GF-D8 (cell line): ENCODE data around the gene ATP2C2.
"Not testable (repeated sequence)": the region's sequence is repeated elsewhere in the genome, so short reads cannot be mapped to it uniquely, and the experiment has no call there.

ENCODE experiments used
- DNase-seq: peaks from one replicate; lab custom pipeline; 2025; lab: John Stamatoyannopoulos, UW

ATP2C2 gene

DNA sequence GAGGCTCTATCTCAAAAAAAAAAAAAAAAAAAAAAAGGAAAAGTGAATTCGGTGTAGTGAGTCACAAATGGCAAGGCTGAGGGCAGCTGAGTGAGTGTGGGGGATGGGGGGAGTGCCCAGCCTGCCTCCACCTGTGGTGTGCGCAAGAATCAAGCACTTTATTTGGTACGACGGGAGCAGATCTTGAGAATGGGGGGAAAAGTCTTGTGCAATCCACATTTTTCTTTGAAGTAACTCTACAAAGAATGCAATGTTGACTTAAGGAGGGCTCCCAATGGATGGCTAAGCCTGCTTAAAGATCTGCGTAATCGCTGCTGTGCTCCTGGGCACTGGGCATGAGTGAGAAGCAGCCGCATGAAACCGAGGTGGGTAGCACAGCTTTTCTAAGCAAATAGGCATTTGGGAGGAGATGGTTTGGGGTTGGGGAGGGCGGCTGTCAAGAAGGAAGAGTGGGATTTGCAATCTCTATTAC, 28.2 kb downstream of the ATP2C2 start:
- no peak for DNase-seq

DNA sequence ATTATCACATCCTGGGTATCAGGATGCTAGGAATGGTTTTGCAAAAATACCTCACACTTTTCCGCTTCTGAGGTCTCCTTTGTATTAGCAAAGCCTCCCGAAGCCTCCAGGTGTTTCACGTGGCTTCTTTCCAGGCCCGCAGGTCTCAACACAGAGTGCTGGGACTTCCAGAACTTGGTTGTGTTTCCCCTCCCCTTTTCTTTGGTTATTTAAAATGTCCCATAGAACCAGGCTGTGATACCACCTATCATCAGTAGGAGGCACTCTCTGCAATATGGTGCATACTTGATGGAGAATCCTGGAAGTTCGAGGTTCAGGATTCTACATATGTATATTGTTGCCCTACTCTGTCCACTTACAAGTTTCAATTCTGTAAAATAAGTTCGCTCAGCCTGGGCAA, 28.8 kb downstream of the ATP2C2 start:
- no peak for DNase-seq

DNA sequence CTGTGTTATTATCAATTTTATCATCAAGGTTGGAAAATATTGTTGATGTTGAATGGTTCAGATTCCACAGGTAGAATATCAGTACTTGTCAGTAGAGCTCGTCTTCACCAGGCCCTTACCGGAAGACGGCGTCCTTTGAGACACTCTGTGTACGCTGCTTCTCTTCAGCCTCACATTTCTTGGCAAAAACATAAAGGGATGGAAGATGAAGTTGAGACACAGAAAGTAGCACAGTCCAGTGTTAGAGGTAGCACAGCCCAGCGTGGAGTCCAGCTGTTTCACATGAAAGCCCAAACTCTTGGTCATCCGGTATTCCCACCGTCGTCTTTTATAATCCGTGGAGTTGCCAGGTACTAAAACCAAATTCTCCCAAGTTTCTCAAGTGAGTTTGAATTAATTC, 30.4 kb downstream of the ATP2C2 start:
- DNase-seq, result no peak

DNA sequence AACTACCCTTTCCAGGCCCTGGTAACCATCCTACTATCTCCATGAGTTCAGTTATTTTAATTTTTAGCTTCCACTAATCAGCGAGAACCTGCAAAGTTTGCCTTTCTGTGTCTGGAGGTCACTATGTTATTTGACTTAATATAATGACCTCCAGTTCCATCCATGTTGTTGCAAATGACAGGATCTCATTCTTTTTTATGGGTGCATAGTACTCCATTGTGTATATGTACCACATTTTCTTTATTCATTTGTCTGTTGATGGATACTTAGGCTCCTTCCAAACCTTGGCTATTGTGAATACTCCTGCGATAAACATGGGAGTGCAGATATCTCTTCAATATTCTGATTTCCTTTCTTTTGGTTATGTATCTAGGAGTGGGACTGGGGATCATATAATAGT, 31.6 kb downstream of the ATP2C2 start:
- DNase-seq, result not testable (repeated sequence)

DNA sequence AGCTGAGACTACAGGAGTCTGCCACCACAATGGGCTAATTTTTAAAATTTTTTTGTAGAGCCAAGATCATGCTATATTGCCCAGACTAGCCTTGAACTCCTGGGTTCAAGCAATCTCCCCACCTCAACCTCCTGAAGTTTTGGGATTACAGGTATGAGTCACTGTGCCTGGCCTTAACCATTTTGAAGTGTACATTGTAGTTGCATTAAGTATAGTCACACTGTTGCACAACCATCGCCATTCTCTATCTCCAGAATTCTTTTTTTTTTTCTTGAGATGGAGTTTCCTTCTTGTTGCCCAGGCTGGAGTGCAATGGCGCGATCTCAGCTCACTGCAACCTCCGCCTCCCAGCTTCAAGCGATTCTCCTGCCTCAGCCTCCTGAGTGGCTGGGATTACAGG, 35.1 kb downstream of the ATP2C2 start:
- DNase-seq, result not testable (repeated sequence)

DNA sequence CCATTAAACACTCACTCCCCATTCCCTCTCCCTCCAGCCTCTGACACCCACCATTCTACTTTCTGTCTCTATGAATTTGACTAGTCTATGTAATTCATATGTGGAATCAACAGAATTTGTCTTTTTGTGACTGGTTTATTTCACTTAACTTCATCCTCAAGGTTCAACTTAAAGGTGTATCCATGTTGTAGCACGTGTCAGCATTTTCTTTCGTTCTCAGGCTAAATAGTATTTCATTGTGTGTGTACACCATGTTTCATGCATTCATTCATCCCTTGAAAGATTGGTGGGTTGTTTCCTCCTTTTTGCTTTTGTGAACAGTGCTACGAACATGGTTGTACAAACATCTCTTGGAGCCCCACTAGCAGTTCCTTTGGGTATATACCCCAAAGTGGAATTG, 36.0 kb downstream of the ATP2C2 start:
- no peak for DNase-seq

DNA sequence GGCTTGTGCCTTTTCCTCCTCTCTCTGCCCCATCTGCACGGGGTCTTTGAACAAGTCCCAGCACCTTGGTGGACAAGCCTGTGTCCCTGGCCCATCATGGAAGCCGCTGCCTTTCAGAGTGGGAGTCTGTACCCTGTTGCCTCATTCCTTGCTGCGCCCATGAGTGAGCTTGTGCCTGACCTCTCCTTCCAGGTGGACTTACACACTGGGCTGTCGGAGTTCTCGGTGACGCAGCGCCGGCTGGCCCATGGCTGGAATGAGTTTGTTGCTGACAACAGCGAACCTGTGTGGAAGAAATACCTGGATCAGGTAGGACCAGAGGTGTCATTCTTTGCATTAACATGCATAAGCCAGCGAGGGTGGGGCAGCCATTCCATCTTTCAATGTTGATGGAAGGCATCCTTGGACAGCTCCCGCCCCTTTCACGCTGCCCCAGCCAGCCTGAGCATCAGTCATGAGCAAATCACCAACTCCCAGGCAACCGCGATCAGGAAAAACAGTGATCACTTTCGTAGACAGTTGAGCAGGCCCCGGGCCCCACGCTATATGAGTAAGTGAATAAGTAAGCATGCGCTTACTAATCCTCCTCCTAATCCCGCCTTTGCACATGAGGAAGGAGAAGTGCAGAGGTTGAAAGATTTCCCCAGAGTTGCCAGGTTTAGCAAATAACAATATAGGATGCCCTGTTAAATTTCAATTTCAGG, 36.8 kb downstream of the ATP2C2 start:
- DNase-seq, result no peak

DNA sequence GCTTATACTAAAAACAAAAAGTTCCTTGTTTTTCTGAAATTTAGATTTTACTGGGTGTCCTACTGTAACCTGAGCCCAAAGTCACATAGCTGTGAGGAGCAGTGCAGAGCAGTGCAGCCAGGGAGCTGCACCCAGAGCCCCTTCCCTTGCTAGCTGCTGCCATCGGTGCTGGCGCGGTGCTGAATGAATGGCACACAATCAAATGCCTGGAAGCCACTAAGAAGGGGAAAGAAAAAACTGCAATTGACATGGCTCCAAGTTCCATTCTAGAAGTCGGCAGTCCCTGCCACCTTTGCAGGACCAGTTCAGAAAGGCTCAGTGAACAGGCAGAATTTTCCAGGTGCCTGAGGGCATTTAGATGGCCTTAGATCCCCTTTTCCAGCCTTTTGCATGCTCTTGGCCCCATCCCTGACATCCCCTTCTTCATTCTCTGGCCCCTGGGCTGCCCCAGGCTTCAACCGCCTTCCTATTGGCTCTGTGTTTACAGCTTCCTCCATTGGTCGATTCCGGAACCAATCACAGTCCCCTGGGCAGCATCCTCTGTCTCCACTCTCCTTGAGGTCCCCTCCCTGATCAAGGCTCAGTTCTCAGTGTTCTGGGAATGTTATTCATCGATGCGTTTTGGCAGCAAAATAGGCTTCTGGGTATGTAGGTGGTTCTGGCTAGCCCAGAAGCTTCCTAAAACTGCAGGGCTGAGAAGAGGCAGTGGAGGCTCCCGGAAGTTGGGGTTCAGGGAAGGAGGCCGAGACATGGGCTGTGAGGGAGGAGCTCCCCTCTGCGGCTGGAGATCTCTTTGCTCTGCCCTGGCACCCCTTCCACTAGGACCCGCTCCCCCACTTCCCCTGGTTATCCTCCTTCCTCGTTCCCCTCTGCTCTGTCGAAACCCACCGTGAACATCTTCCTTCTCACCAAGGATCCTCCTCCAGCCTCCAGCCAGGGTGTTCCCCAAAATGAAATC, 37.9 kb downstream of the ATP2C2 start:
- no peak for DNase-seq

DNA sequence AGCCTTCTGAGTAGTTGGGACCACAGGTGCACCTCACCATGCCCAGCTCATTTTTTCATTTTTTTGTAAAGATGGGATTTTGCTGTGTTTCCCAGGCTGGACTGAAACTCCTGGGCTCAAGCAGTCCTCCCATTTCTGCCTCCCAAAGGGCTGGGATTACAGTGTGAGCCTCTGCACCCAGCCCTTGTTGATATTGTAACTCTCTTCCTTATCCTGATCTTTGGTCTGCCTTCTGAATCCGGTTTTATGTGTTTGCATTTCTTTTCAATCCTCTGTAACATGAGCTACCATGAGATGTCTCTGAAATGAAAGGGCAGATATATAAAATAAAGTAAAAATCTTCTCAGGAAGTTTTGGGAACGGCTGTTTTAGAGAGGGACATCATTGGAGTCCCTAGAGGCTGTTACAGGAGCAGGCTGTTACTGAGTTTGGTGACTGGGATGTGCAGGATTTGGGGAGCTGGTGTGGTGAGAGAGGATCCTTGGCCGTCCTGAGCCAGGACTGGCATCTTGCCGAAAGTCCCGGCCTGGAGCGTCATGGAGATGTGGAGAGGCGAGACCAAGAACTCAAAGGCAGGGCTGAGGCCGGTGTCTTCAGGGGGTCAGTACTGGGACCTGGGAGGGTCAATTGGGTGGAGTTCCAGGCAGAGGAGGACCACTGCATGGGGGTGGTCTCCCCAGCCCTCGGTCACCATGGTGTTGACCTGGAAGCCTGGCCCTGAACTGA, 39.4 kb downstream of the ATP2C2 start:
- DNase-seq, result no peak

DNA sequence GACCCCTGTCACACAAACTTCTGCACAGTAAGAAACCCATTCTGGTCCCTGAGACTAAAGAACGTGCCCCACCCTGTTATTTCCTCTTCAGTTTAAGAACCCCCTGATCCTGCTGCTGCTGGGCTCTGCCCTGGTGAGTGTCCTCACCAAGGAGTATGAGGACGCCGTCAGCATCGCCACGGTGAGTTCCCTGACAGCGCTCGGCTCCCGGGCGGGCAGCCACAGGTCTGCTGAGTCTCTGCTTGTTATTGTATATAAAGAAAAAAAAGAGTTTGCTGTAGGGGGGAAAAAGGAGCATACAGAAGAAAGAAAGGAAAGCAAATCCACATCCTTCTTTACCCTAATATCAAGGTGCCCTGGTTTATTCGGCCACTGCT, 40.0 kb downstream of the ATP2C2 start:
- no peak for DNase-seq

DNA sequence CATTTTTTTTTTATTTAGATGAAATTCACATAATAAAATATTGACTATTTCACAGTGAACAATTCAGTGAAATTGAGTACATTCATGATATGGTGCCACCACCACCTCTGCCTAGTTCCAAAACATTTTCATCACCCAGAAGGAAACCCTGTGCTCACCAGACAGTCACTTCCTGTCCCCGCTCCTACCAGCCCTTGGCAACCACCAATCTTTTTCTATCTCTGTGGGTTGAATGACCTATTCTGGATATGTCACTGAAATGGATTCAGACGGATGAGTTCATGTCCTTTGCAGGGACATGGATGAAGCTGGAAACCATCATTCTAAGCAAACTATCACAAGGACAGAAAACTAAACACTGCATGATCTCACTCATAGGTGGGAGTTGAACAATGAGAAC, 40.5 kb downstream of the ATP2C2 start:
- no peak for DNase-seq

DNA sequence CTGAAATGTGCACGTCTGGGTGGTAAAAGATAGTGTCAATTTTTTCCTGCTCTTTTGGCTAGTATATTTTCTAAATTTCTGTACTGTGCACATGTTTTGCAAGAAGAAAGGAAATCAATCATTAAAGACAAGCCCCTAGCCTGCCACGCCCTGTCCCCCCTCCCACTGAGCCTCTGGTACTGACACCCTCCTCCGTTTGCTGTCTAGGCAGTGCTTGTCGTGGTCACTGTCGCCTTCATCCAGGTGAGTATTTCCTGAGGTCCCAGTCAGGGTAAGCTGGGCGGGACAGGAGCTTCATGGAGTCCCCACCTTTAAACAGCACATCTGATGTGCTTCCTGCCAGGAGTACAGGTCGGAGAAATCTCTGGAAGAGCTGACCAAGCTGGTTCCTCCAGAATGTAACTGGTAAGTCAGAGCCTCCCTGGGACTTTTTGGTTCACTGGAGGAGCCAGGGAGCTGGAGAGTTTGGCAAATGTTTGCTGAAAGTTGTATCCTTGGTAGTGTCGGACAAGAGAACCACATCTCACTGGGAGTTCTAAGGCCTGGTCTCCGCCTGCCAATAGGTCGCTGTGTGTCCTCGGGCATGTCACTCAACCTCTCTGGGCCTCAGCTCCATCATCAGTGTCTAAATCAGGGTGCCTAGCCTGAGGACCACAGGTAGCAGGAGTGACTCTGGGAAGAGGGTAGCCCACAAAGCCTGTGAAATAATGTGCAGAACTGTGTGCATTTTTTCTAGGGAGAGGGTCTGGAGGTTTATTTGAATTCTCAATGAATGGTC, 42.2 kb downstream of the ATP2C2 start:
- no peak for DNase-seq

DNA sequence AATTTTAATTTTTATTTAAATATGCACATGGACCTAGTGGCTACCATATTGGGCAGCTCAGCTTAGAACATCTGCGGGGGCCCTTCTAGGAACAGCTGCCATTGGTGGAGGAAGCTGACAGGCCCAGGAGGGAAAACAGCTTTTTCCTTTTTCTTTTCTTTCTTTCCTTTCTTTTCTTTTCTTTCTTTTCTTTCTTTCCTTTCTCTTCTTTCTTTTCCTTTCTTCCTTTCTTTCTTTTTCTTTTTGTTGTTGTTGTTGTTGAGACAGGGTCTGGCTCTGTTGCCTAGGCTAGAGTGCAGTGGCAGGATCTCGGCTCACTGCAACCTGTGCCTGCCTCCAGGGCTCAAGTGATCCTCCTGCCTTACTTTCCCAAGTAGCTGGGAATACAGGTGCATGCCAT, 43.4 kb downstream of the ATP2C2 start:
- no peak for DNase-seq

DNA sequence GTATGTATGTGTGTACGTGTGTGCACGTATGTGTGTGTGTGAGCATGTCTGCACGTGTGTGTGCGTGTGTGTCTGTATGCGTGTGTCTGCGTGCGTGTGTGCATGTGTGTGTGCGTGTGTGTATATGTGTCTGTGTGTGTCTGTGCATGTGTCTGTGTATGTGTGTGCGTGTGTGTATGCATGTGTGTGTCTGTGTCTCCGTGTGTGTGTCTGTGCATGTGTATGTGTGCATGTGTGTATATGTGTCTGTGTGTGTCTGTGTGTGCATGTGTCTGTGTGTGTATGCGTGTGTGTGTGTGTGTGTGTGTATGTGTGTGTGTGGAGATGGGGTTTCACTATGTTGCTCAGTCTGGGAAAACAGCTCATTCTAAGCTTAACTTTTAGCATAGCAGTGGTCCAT, 43.9 kb downstream of the ATP2C2 start:
- no peak for DNase-seq

DNA sequence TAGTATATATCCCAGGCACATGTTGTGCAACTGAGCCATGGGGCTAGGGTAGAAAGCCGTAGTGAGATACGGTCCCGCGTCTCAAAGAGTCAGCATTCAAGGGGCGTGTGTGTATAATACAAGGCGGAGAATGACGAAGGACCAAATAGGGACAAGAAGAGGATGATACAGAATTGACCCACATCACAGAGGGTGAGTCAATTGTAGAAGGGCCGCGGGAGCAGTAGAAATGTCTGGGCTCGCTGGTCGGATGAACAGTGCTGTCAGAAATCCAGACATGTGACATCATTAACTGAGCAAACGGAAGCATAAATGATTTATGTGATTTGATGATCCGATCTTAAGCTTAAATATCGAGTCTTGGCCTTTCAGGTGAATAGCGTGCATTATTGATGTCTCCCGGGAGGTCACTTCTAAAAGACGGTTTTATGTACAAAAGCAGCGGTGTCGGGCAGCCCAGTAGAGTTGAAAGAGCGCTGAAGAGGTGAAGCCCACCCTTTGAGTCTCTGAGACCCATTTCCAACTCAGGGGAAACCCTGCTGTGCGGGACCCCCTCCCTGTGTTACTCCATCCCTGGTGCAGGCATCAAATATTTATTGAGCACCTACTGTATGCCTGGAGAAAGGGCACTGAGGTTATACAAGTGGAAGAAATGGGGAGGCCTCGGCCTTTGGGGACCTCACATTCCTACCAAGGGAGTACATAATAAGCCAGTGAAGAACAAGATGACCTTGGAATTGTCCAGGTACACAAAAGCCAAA, 45.1 kb downstream of the ATP2C2 start:
- no peak for DNase-seq

DNA sequence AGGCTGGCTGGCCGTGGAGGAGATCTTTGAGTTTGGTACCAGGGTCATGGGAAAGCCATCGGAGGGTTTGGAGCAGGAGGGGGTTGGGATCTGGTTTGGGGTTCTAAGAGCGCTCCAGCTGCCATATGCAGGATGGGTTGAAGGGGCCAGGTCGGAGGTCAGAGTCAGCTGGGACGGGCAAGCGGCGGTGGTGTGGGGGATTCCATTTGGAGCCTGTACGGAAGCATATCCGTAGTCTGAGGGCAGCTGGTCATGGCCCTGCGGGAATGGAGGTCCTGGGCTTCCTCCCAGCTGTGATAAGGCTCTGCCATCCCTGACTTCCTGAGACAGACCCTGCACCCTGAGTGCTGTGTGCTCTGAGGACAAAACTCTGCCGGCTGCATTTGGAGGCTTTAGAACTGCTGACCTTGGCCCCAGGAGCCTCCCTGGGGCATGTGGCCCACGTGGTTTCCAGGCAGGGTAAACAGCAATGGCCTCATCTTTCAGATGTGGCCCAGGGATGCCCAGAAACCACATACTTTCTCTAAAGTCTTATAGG, 46.5 kb downstream of the ATP2C2 start:
- DNase-seq, result no peak

DNA sequence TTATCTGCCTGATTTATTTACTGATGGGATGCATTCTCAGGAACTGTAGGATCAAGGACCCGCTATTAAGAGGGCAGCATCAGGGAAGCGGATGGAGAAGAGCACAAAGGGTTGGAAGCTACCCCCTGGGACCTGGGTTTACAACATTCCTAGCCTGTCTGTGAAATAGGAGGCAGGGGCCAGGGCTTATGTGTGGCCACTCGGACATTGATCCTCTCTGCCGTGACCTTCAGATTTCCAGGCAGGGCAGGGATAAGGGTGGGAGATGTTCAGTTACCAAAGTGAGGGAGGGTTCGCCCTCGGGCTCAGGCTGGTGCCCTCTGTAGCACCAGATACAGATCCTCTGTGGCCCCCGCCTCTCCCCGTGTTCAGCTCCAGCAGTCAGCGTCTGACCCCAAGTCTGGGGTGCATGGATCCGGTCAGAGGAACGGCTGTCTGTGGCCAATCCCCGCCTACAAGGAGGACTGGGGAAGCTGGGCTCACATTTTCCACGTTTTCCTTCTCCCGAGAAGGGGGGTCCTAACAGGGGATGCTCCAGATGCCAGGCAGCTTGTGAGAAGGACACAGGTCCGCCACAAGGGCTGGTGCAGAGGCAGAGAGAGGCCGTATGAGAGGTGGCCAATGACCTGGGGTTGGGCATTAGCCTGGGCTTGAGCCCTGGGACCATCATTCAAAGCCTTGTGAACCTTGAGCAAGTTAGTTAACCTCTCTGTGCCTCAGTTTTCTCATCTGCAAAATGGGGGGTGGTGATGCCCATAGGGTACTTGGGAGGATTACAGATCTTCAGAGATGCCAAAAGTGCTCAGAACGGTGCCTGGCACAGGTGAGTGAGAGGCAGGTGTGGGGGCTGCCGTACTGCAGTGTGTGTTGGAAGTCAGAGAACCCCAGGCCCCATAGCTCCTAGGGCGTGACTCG, 48.3 kb downstream of the ATP2C2 start:
- no peak for DNase-seq

DNA sequence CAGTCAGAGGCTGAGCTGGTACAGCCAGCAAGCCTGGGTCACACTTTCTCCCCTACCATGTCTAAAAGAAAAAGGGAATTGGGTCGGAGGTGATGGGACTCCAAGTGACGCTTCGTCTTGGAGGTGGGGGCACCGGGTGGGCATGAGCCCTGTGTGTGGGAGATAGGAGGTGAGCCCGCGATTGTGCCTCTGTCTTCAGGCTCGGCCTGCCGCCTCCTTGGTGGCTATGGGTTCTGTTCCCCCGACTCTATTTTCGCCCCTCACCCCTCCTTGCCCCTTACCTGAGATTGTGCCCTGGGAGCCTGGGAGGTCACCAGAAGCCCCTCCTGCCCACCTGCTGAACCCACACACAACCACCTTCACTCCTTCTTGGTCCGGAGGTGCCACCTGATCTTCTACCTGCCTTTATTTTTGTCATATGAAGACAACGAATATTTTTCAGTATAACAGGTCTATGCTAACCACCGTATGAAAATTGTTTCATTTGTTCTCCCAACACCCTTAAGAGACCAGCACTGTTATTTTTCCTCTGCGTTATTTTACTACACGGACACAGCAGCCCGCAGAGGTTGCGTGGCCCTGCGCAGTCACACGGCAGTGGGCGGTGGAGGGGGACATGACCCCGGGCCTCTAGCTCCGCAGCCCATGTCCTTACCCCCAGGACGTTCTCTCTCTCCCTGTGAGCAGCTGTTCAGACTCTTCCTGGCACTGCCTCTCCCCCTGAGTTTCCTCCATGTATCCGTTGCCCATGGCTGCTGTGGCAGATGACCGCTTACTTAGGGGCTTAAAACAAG, 49.9 kb downstream of the ATP2C2 start:
- no peak for DNase-seq

DNA sequence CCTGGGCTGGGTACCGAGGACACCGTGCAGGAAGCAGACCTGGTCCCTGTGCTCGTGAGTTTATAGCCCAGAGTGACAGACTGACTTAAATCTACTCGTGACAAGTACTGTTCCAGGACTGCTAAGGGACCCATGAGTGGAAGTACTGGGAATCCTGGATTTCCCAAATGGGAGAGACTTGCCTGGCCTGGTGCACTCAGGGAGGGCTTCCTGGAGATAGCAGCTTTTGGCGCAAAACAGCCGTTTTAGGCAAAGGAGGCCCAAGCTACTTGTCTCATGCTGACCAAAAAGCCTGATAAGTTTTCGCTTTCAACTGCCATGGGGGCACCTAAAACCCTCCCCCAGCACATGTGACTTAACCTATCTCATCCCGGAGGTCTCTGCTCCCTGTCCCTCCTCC, 51.4 kb downstream of the ATP2C2 start:
- DNase-seq, result no peak
